Mucosa of descending colon (tissue), 3 donors: ENCODE data around the gene PNPLA7. TPM values are rescaled to one million over a fixed set of nuclear protein-coding genes. Genes with fewer than 3 reads are reported as not detected.
"Not testable (repeated sequence)": the region's sequence is repeated elsewhere in the genome, so short reads cannot be mapped to it uniquely, and the experiment has no call there.

Source experiments
- ATAC-seq: fragments of 200-7000 bp; cut with Tn5 transposase; one replicate; pipeline ENCODE4 v1.9.1; 2020; ENCODE audit warnings: mild to moderate bottlenecking, moderate library complexity
- DNase-seq, 3 donors: peaks; one replicate each; pipeline ENCODE4 v3.0.0-alpha.2; 2020
- H3K36me3 ChIP-seq: fragments of 200-600 bp; one replicate; pipeline ENCODE4 v1.8.0; 2021; ENCODE audit warnings: low read depth, mild to moderate bottlenecking
- H3K4me1 ChIP-seq: fragments of 200-600 bp; one replicate; pipeline ENCODE4 v1.8.0; 2021; ENCODE audit warnings: low read depth, mild to moderate bottlenecking
- H3K4me3 ChIP-seq: fragments of 200-600 bp; one replicate; pipeline ENCODE4 v1.8.0; 2021; ENCODE audit warnings: mild to moderate bottlenecking
- H3K9me3 ChIP-seq: fragments of 200-600 bp; one replicate; pipeline ENCODE4 v1.8.0; 2021; ENCODE audit warnings: mild to moderate bottlenecking
- intact Hi-C, 2 donors: fragments of 100-400 bp; cut with DNase I in 1 of 2; cut with micrococcal nuclease in 1 of 2; formaldehyde crosslinking; loops; one replicate each; pipeline versions ENCODE4 v1.11.0 to v1.11.1; 2022; cut with DNase I, micrococcal nuclease
- total RNA-seq, 3 donors: library from RNA; stranded (reverse); fragmentation: NEBNext Ultra II Directional in 2 of 3; extraction: Animal tissue kit (Norgen Biotek cat#: 25700) in 2 of 3; gene quantifications; one replicate each; pipeline versions ENCODE4 v1.2.1 to v1.2.4, GENCODE V29; 2021 to 2023
- TF ChIP-seq, protein P1 (sequence below): fragments of 200-600 bp; IDR thresholded peaks from one replicate; pipeline ENCODE4 v1.8.0; 2022; ENCODE audit warnings: antibody characterized with exemption, mild to moderate bottlenecking
- donor health status: DM: no; HTN: no; CAD: no; lungs with moderate emphysema.
- donor health status: DM: no; HTN: no; CAD: no.
- donor health status: DM: no; HTN: yes; CAD: no.

PNPLA7 gene
- total RNA-seq, 3 donors from 2014 or later, result 16.7 to 27.4 (median 17.2) TPM

DNA sequence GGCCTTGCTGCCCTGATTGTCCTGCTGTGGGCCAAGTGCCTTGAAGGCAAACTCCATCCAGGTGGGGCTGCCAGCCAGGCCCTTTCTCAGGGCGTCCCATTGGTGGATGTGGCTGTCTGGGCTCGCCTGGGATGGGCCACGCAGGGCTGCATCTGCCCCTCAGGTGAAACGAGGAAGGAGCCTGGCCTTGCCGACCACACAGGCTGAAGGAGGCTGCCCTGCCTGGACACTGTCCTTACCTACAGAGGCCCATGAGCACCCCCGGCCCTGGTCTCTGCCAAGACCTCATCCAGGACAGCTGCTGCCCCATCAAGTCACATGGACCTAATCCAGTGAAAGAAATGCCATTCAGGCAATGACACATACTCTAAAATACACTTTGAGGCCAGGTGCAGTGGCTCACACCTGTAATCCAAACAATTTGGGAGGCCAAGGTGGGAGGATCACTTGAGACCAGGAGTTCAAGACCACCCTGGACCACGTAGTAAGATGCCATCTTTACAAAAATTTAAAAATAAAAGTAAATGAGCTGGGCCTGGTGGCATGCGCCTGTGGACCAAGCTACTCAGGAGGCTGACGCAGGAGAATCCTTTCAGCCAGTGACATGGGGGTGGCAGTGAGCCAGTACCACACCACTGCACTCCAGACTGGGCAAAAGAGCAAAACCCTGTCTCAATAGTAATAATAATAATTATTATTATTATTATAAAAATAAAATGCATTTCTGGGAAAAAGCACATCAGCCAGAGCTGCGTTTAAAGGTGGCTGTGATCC lies 33.9 kb downstream of the PNPLA7 start:
- Histone ChIP-seq H3K36me3 (no peaks in the 10 kb centered on the region), H3K4me3 (no peak overlapping the region), H3K4me1 (no peaks in the 10 kb centered on the region), H3K9me3 (no peaks in the 10 kb centered on the region)
- ATAC-seq (no peak), DNase-seq (peak in 1 of 3 donors; percentile 29)
- intact Hi-C loops, result no loop called here
- TF ChIP-seq, protein P1, sequence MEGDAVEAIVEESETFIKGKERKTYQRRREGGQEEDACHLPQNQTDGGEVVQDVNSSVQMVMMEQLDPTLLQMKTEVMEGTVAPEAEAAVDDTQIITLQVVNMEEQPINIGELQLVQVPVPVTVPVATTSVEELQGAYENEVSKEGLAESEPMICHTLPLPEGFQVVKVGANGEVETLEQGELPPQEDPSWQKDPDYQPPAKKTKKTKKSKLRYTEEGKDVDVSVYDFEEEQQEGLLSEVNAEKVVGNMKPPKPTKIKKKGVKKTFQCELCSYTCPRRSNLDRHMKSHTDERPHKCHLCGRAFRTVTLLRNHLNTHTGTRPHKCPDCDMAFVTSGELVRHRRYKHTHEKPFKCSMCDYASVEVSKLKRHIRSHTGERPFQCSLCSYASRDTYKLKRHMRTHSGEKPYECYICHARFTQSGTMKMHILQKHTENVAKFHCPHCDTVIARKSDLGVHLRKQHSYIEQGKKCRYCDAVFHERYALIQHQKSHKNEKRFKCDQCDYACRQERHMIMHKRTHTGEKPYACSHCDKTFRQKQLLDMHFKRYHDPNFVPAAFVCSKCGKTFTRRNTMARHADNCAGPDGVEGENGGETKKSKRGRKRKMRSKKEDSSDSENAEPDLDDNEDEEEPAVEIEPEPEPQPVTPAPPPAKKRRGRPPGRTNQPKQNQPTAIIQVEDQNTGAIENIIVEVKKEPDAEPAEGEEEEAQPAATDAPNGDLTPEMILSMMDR, result no peak

DNA sequence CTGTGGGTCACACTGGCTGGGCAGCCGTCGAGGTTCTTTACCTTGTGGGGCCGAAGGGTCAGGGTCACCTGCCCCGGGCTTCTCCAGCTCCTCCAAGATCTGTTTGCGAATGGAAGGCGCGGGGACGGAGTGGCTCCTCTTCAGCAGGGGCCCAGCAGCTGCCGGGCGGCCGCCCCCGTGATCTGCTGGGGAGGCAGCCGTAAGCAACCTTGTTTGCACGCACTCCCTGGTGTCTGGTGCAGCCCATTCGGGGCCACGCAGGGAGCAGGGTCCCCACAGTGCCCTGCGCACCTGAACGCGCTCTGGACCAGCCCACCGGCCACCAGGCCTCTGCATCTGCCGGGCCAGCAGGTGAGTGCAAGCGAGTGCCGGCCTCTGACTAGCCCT lies 34.9 kb downstream of the PNPLA7 start:
- DNase-seq, result peak in 1 of 3 donors; percentile 46
- intact Hi-C loops, result no loop called here

DNA sequence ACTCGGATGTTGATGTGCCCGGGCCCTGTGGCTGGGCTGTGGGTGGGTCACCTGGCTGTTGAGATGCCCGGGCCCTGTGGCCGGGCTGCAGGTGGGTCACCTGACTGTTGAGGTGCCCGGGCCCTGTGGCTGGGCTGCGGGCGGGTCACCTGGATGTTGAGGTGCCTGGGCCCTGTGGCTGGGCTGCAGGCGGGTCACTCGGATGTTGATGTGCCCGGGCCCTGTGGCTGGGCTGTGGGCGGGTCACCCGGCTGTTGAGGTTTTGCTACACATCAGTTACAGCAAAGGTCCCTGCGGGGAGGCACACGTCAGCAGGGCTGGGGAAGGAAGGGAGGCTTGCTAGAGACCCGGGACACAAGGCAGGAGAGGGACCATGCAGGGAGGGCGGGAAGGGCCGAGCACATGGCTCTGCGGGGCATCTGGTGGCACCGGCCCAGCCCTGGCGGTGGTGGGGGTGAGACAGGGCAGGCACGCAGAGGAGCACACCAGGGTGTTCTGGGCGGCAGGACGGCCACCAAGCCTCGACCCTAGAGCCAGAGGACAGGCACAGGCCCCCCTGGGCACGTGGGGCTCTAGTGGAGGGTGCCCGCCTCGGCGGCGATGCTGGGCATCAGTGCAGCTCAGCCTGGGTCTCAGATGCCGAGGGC lies 35.4 kb downstream of the PNPLA7 start:
- no peaks in the 10 kb centered on the region for H3K36me3 ChIP-seq
- DNase-seq, result peak in 1 of 3 donors; percentile 46
- H3K4me3 ChIP-seq, result no peak overlapping the region
- intact Hi-C loops, result no loop called here
- no peak for ATAC-seq
- no peaks in the 10 kb centered on the region for H3K9me3 ChIP-seq
- H3K4me1 ChIP-seq, result no peaks in the 10 kb centered on the region
- TF ChIP-seq, protein P1, result no peak

More for the DNA sequence above, 34.9 kb downstream of the PNPLA7 start:
- no peak overlapping the region for H3K4me3 ChIP-seq
- TF ChIP-seq, protein P1, result no peak
- H3K4me1 ChIP-seq, result no peaks in the 10 kb centered on the region
- ATAC-seq, result no peak
- H3K9me3 ChIP-seq, result no peaks in the 10 kb centered on the region
- no peaks in the 10 kb centered on the region for H3K36me3 ChIP-seq

DNA sequence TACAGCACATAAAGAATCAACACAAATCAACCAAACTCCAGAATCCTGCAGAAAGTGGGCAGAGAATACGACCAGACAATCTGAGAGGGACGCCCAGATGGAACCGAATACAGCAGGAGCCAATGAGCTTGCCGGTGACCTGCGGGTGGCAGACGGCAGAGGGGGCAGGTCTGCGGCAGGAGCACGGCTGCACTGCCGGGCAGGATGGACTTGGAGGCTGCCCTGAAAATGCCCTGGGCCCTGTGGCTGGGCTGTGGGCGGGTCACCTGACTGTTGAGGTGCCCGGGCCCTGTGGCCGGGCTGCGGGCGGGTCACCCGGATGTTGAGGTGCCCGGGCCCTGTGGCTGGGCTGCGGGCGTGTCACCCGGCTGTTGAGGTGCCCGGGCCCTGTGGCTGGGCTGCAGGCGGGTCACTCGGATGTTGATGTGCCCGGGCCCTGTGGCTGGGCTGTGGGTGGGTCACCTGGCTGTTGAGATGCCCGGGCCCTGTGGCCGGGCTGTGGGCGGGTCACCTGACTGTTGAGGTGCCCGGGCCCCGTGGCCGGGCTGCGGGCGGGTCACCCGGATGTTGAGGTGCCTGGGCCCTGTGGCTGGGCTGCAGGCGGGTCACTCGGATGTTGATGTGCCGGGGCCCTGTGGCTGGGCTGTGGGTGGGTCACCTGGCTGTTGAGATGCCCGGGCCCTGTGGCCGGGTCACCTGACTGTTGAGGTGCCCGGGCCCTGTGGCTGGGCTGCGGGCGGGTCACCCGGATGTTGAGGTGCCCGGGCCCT lies 36.2 kb downstream of the PNPLA7 start:
- H3K4me3 ChIP-seq, H3K36me3 ChIP-seq, intact Hi-C loops, H3K4me1 ChIP-seq, H3K9me3 ChIP-seq: not testable (repeated sequence)
- peak in 2 of 3 donors; percentile 57 to 63 for DNase-seq
- ATAC-seq, result peak; percentile 92

DNA sequence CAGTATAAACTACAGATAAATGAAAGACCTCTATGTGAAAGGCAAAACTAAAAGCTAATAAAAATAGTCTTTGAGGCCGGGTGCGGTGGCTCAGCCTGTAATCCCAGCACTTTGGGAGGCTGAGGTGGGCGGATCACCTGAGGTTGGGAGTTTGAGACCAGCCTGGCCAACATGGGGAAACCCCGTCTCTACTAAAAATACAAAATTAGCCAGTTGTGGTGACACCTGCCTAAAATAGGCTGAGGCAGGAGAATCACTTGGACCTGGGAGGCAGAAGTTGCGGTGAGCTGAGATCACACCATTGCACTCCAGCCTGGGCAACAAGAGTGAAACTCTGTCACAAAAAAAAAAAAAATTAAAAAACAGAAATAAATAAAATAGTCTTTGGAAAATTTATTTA lies 37.1 kb downstream of the PNPLA7 start:
- intact Hi-C loops, H3K9me3 ChIP-seq, H3K4me1 ChIP-seq, H3K36me3 ChIP-seq, ATAC-seq, H3K4me3 ChIP-seq, DNase-seq: not testable (repeated sequence)

DNA sequence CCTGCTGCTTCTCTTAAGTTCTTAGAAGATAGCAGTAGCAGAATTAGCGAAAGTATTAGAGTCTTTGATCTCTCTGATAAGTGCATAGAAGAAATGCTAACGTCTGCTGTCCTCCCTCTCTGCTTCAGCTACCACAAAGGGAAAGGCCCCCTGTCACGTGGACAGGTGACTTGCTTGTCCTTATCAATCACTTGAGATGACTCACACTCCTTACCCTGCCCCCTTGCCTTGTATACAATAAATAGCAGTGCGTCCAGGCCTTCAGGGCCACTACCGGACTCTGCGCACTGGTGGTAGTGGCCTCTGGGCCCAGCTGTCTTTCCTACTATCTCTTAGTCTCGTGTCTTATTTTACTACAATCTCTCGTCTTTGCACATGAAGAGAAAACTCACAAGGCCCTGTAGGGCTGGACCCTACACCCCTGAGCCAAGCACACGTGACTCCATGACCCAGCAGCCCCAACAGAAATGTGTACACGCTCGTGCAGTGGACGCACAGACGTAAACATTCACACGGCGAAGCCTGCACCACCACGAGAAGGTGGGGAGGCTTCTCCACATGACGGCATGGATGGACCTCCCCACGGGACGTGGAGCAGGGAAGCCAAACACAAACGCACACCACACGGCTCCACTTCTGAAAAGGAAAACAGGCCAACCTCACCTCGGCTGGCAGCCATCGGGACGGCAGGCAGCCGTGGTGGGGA lies 38.3 kb downstream of the PNPLA7 start:
- no peaks in the 10 kb centered on the region for H3K36me3 ChIP-seq
- no peaks in the 10 kb centered on the region for H3K9me3 ChIP-seq
- ATAC-seq (no peak), DNase-seq (peak in 1 of 3 donors; percentile 30)
- H3K4me1 ChIP-seq, result no peaks in the 10 kb centered on the region
- intact Hi-C loops, result no loop called here
- H3K4me3 ChIP-seq, result no peak overlapping the region
- TF ChIP-seq, protein P1, result no peak

DNA sequence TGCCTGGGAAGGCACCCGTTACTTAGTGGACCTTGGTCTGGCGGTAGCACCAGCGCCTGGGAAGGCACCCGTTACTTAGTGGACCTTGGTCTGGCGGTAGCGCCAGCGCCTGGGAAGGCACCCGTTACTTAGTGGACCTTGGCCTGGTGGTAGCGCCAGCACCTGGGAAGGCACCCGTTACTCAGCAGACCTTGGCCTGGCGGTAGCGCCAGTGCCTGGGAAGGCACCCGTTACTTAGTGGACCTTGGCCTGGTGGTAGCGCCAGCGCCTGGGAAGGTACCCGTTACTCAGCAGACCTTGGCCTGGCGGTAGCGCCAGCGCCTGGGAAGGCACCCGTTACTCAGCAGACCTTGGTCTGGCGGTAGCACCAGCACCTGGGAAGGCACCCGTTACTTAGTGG lies 39.1 kb downstream of the PNPLA7 start:
- ATAC-seq, result not testable (repeated sequence)

More for the DNA sequence above, 39.1 kb downstream of the PNPLA7 start:
- peak in 1 of 3 donors; percentile 52 for DNase-seq
- H3K4me1 ChIP-seq, intact Hi-C loops, H3K9me3 ChIP-seq, H3K4me3 ChIP-seq, H3K36me3 ChIP-seq: not testable (repeated sequence)
